H4 (cell line): ENCODE measurements around the gene AKAP11. TPM values are rescaled to one million over a fixed set of nuclear protein-coding genes. Genes with fewer than 3 reads are reported as not detected.

ENCODE experiments used
- DNase-seq: peaks from one replicate; pipeline ENCODE4 v3.0.0-alpha.2; 2015; ENCODE audit warnings: low spot score
- total RNA-seq: library from RNA; depleted of rRNA; stranded (reverse); fragments of >200 nt; shearing (Covaris generic); gene quantifications from 2 replicates; pipeline ENCODE4 v1.2.3, GENCODE V29; 2014; rRNA removed

Gene AKAP11
- total RNA-seq, 1 experiment from 2014 or later = 11.2 TPM

DNA sequence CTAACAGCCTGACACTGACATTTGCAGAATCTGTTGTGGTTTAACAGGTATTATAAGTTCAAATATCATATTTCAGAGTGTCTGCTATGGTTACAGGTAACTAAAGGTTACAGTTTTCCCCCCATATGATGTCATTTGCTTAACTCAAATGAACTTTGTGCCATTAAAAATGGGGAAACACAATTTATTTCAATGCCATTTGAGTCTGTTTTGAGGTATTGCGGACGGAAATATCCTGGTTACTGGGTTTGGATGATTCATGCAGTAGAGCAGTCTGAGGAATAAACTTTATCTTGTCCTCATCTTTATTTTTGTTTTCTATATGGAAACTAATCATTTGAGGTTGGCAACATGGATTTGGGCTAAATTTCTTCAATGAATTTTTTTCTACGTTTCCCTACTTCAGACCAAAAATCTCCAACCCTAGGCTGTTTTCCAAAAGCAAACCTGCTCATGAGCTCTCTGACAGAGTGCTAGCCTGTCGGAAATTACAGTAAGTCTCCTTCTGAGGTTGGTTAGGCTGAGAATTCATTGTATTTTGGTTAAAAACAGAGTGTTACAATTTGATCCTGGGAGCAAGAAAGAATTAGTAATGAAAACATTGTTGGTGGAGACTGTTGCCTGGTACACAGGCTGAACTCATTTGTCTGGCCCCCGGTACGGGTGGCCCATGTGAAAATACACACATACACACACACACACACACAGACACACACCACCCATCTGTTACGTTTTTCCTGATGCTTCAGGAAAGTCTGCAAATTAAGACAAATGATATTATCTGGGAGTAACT, 66.1 kb downstream of the AKAP11 start:
- no peak for DNase-seq

GRCh38 chr13:42345367-42345766, 73.4 kb downstream of the AKAP11 start:
- no peak for DNase-seq

GRCh38 chr13:42348576-42348975, 76.6 kb downstream of the AKAP11 start:
- DNase-seq = no peak

GRCh38 chr13:42350141-42350540, 78.2 kb downstream of the AKAP11 start:
- no peak for DNase-seq

GRCh38 chr13:42354241-42355091, 82.5 kb downstream of the AKAP11 start:
- DNase-seq = peak; percentile 28

DNA sequence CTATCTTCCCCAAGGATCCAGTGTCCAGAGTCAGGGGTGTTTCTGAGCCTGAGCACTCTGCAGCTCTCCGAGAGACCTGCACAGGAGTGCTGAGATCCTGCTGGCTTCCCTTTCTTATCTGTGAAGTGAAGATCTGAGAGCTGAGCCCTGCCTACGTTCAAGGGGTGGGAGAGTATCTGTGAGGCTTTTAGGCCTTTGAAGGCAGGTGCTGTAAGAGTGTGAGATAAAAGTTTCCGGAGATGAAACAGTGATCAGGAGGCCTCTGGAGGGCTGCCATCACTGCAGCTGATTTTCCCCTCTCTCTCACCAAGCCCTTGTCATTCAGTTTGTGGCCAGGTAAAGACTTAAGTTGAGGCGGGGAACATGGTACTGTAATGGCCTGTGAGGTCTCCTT, 83.1 kb downstream of the AKAP11 start:
- DNase-seq = no peak

DNA sequence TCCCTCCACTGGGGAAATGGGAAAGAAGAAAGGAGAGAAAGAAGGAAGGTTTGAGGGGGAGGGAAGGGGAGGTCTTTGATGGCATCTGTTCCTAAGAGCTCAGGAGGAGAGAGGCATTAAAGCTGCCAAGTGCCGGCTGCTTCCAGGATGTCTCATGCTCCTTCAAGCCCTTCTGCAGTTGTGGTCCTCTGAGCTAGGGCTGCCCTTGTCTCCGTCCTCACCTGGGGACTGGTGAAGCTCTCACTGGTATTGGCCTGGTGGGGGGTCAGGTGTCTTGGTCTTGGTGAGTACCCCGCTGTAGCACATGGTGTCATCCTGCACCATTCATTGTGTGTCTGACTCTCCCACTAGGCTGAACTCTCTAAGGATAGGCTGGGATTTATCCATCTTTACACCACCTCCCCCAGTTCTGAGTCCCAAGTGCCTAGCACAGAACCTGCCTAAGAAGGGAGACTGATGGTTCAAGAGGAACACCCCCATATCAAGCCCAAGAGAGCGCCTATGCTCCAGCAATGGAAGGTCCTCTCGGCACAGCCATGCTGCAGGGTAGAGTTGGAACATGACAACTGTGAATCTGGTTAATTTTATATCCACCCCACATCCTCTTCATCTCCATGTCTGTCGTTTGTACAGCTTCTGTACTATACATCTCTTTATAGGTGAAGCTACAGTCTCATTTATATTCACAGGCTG, 83.7 kb downstream of the AKAP11 start:
- no peak for DNase-seq

DNA sequence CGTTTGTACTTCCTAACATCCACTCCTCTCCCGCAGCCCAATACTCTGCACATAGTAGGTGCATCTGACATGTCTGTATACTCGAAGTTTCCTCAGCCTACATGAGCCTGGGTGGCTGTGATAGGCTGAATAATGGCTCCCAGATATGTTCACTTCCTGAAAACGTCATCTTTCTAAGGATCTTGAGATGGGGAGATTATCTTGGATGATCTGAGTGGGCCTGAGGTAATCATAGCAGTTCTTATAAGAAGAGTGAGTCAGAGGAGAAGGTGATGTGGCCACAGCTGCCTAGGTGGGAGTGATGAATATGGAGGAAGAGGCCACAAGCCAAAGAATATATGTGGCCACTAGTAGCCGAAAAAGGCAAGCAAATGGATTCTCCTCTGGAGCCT, 84.2 kb downstream of the AKAP11 start:
- no peak for DNase-seq

GRCh38 chr13:42360046-42360574, 88.2 kb downstream of the AKAP11 start:
- no peak for DNase-seq

DNA sequence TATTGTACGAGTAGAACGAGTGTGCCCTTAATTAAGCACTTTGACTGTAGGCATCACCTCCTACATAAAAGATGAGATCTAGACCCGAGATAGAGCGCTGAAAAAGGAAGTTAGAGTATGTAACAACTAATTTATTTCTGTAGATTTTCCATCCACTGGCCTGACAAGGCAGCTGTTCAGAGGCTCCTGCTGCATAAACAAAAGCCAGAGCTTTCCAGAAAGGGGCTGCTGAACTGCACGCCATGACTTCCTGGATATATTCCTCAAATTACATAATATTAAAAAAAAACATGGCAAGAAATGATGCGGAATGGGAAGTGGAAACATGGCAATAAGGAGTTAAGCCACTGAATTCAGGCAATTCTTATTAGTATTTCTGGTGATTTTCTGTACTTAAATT, 89.7 kb downstream of the AKAP11 start:
- no peak for DNase-seq

GRCh38 chr13:42363941-42364612, 92.1 kb downstream of the AKAP11 start:
- DNase-seq = peak; percentile 32

DNA sequence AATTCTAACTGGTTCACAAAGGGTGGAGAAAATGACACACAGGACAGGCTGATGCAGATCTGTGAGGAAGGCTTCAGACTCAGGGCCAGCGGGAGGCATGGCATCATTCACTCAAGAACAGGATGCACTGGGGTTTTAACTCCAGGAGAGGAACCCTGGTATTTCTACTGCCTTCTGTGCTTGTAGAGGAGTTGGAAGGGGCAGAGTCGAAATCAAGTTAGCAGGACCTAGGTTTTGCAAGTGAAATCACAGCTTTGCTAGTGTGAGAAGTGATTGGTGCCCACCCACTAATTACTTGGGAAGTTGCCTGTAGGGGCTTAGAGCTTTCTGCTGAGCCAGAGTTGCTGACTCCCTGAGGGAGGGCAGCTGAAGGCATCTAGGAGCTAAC, 92.7 kb downstream of the AKAP11 start:
- peak; percentile 8 for DNase-seq

DNA sequence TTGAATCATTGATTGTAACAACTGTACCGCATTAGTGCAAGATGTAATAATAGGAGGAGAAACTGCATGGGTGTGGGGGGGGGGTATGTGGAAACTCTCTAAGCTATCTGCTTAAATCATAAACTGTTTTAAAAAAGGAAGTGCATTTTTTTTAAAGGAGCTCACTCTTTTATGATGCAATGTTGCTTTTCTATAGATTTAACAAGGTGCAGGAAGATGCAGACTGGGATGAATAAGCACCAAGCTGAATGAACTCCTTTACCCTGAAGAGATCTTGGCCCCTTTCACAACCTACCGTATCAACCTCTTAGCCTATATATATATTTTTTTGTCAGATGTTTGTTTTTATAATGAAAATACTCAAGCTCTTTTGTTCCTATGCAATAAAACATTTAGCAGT, 95.9 kb downstream of the AKAP11 start:
- no peak for DNase-seq

- DNase-seq = no peak
Observed at GRCh38 chr13:42369071-42369797, 97.3 kb downstream of the AKAP11 start.

GRCh38 chr13:42370229-42370628, 98.3 kb downstream of the AKAP11 start:
- DNase-seq = no peak

Other genes with a start within 250 kb of the AKAP11 start
- gene DGKH, start 223.5 kb upstream of the AKAP11 start, total RNA-seq = 2.7 and 3.3 TPM in 2 replicates